ENCODE results near the gene GALNT17.

GALNT17 gene

GRCh38 chr7:71491336-71491735, 359.4 kb downstream of the GALNT17 start:
- Histone ChIP-seq H3K14ac (ENCODE audit: low read length in 2 of 2) (no peak overlapping the region), H3K4ac (ENCODE audit: low read depth in 1 of 2, low read length in 2 of 2) (no peak overlapping the region), H4K91ac (ENCODE audit: low read length) (no peak overlapping the region), H4K8ac (ENCODE audit: low read length) (no peak overlapping the region), H3K36me3 (ENCODE audit: control insufficient read depth in 1 of 2, insufficient read depth in 2 of 2, low read depth in 1 of 2, low read length in 2 of 2) (no peaks in the 10 kb centered on the region), H3K4me2 (ENCODE audit: low read length, poor library complexity, severe bottlenecking) (no peak overlapping the region), H2AK5ac (ENCODE audit: low read length, severe bottlenecking) (no peak overlapping the region), H3K4me3 (ENCODE audit: insufficient read depth in 1 of 2, low read depth in 1 of 2, low read length in 2 of 2) (no peak overlapping the region), H2BK15ac (ENCODE audit: low read depth, poor library complexity, severe bottlenecking) (no peak overlapping the region), H3K23ac (ENCODE audit: low read length in 2 of 2) (no peak overlapping the region), H2BK12ac (ENCODE audit: low read length in 2 of 2) (no peak overlapping the region), H3K9ac (ENCODE audit: low read length) (no peak overlapping the region), H2BK120ac (ENCODE audit: low read depth, low read length) (no peak overlapping the region), H3K27ac (ENCODE audit: low read length, poor library complexity, severe bottlenecking) (no peak overlapping the region), H2BK5ac (ENCODE audit: low read depth, low read length, poor library complexity, severe bottlenecking) (no peak overlapping the region), H3K27me3 (ENCODE audit: control insufficient read depth in 1 of 2, insufficient read depth in 1 of 2, low read length in 2 of 2) (no peaks in the 10 kb centered on the region), H3K79me1 (replicated peaks; ENCODE audit: low read length, poor library complexity, severe bottlenecking) (no peaks in the 10 kb centered on the region), H3K4me1 (ENCODE audit: control insufficient read depth, insufficient read depth, low read depth, low read length) (peaks cover 3% of the 10 kb centered on the region), H3K18ac (ENCODE audit: low read depth in 1 of 2, low read length in 2 of 2) (no peak overlapping the region), H3K9me3 (ENCODE audit: control insufficient read depth, low read length) (peaks cover 5% of the 10 kb centered on the region), H2AFZ (ENCODE audit: low read depth, low read length) (no peak overlapping the region)
- DNase-seq, result no peak
- WGBS, result 45% methylated on average over 6 of the region's 6 CpGs

DNA sequence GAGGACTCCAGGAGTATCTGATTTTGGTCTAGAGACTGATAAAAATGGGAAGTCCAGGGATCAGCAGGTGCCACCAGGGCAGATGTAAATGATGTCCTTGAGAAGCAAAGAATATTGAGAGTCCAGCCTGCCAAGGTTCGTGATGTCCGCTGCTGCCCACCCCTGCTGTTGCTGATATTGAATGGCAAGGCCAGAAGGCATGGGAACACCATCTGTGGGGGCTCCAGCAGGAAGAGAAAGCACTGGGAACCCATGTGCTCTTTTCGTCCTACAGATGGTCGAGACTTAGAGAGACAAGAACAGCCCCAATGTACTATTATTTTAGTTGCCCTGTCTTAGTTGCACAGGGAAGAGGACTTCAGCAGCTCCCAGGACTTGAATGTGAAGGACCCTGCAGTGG, 363.9 kb downstream of the GALNT17 start:
- 85% methylated on average over 4 of the region's 4 CpGs for WGBS
- Histone ChIP-seq H4K8ac (ENCODE audit: low read length) (no peak overlapping the region), H3K4me1 (ENCODE audit: control insufficient read depth, insufficient read depth, low read depth, low read length) (no peaks in the 10 kb centered on the region), H3K9ac (ENCODE audit: low read length) (no peak overlapping the region), H3K27me3 (ENCODE audit: control insufficient read depth in 1 of 2, insufficient read depth in 1 of 2, low read length in 2 of 2) (no peaks in the 10 kb centered on the region), H3K4me2 (ENCODE audit: low read length, poor library complexity, severe bottlenecking) (no peak overlapping the region), H2BK5ac (ENCODE audit: low read depth, low read length, poor library complexity, severe bottlenecking) (no peak overlapping the region), H3K14ac (ENCODE audit: low read length in 2 of 2) (no peak overlapping the region), H3K9me3 (ENCODE audit: control insufficient read depth, low read length) (no peaks in the 10 kb centered on the region), H2BK12ac (ENCODE audit: low read length in 2 of 2) (no peak overlapping the region), H2BK120ac (ENCODE audit: low read depth, low read length) (no peak overlapping the region), H3K23ac (ENCODE audit: low read length in 2 of 2) (no peak overlapping the region), H3K4ac (ENCODE audit: low read depth in 1 of 2, low read length in 2 of 2) (no peak overlapping the region), H3K4me3 (ENCODE audit: insufficient read depth in 1 of 2, low read depth in 1 of 2, low read length in 2 of 2) (no peak overlapping the region), H3K27ac (ENCODE audit: low read length, poor library complexity, severe bottlenecking) (no peak overlapping the region), H3K18ac (ENCODE audit: low read depth in 1 of 2, low read length in 2 of 2) (no peak overlapping the region), H3K79me1 (replicated peaks; ENCODE audit: low read length, poor library complexity, severe bottlenecking) (no peaks in the 10 kb centered on the region), H2AK5ac (ENCODE audit: low read length, severe bottlenecking) (no peak overlapping the region), H2AFZ (ENCODE audit: low read depth, low read length) (no peak overlapping the region), H4K91ac (ENCODE audit: low read length) (no peak overlapping the region), H2BK15ac (ENCODE audit: low read depth, poor library complexity, severe bottlenecking) (no peak overlapping the region), H3K36me3 (ENCODE audit: control insufficient read depth in 1 of 2, insufficient read depth in 2 of 2, low read depth in 1 of 2, low read length in 2 of 2) (no peaks in the 10 kb centered on the region)
- no peak for DNase-seq

DNA sequence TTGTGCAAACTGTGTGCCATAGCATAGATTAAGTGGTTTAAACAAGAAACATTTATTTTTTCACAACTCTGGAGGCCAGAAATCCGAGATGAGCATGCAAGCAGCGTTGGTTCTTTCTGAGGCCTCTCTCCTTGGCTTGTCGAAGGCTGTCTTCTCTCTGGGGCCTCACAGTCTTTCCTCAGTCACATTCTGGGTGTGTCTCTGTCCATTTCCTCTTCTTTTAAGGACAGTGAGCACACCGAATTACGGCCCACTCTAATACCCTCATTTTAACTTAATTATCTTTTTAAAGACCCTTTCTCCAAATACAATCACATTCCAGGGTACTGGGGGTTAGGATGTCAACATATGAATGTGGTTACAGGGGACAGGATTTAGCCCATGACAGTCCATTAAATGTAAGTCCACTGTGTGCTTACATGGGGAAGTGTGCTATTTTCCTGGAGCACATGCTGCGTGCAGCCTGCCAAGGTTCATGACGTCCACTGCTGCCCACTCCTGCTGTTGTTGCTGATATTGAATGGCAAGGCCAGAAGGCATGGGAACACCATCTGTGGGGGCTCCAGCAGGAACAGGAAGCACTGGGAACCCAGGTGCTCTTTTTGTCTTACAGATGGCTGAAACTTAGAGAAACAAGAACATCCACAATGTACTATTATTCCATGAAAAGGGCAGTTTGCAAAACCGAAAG, 365.5 kb downstream of the GALNT17 start:
- H4K91ac ChIP-seq (ENCODE audit: low read length), result no peak overlapping the region

GRCh38 chr7:71498381-71498780, 366.4 kb downstream of the GALNT17 start:
- Histone ChIP-seq H2AFZ (ENCODE audit: low read depth, low read length) (no peak overlapping the region), H3K14ac (ENCODE audit: low read length in 2 of 2) (no peak overlapping the region), H3K27ac (ENCODE audit: low read length, poor library complexity, severe bottlenecking) (no peak overlapping the region), H2BK15ac (ENCODE audit: low read depth, poor library complexity, severe bottlenecking) (no peak overlapping the region), H3K36me3 (ENCODE audit: control insufficient read depth in 1 of 2, insufficient read depth in 2 of 2, low read depth in 1 of 2, low read length in 2 of 2) (no peaks in the 10 kb centered on the region), H3K4ac (ENCODE audit: low read depth in 1 of 2, low read length in 2 of 2) (no peak overlapping the region), H2AK5ac (ENCODE audit: low read length, severe bottlenecking) (no peak overlapping the region), H3K9me3 (ENCODE audit: control insufficient read depth, low read length) (no peaks in the 10 kb centered on the region), H3K4me1 (ENCODE audit: control insufficient read depth, insufficient read depth, low read depth, low read length) (no peaks in the 10 kb centered on the region), H3K4me3 (ENCODE audit: insufficient read depth in 1 of 2, low read depth in 1 of 2, low read length in 2 of 2) (no peak overlapping the region), H2BK12ac (ENCODE audit: low read length in 2 of 2) (no peak overlapping the region), H4K8ac (ENCODE audit: low read length) (no peak overlapping the region), H3K18ac (ENCODE audit: low read depth in 1 of 2, low read length in 2 of 2) (no peak overlapping the region), H3K27me3 (ENCODE audit: control insufficient read depth in 1 of 2, insufficient read depth in 1 of 2, low read length in 2 of 2) (no peaks in the 10 kb centered on the region), H2BK120ac (ENCODE audit: low read depth, low read length) (no peak overlapping the region), H3K79me1 (replicated peaks; ENCODE audit: low read length, poor library complexity, severe bottlenecking) (no peaks in the 10 kb centered on the region), H3K23ac (ENCODE audit: low read length in 2 of 2) (no peak overlapping the region), H3K9ac (ENCODE audit: low read length) (no peak overlapping the region), H3K4me2 (ENCODE audit: low read length, poor library complexity, severe bottlenecking) (no peak overlapping the region), H4K91ac (ENCODE audit: low read length) (no peak overlapping the region), H2BK5ac (ENCODE audit: low read depth, low read length, poor library complexity, severe bottlenecking) (no peak overlapping the region)
- no peak for DNase-seq
- WGBS, result 69% methylated on average over 3 of the region's 3 CpGs

More for the DNA sequence above, 365.5 kb downstream of the GALNT17 start:
- H4K8ac ChIP-seq (ENCODE audit: low read length), result no peak overlapping the region
- H3K4ac ChIP-seq (ENCODE audit: low read depth in 1 of 2, low read length in 2 of 2), result no peak overlapping the region
- H3K4me2 ChIP-seq (ENCODE audit: low read length, poor library complexity, severe bottlenecking), result no peak overlapping the region
- no peak overlapping the region for H3K18ac ChIP-seq (ENCODE audit: low read depth in 1 of 2, low read length in 2 of 2)
- no peak overlapping the region for H3K23ac ChIP-seq (ENCODE audit: low read length in 2 of 2)
- H2AFZ ChIP-seq (ENCODE audit: low read depth, low read length), result no peak overlapping the region
- 75% methylated on average over 8 of the region's 8 CpGs for WGBS
- DNase-seq, result no peak
- H3K4me3 ChIP-seq (ENCODE audit: insufficient read depth in 1 of 2, low read depth in 1 of 2, low read length in 2 of 2), result no peak overlapping the region
- H2BK12ac ChIP-seq (ENCODE audit: low read length in 2 of 2), result no peak overlapping the region
- no peak overlapping the region for H2BK5ac ChIP-seq (ENCODE audit: low read depth, low read length, poor library complexity, severe bottlenecking)
- H3K36me3 ChIP-seq (ENCODE audit: control insufficient read depth in 1 of 2, insufficient read depth in 2 of 2, low read depth in 1 of 2, low read length in 2 of 2), result no peaks in the 10 kb centered on the region
- H3K9ac ChIP-seq (ENCODE audit: low read length), result peak overlapping the region; percentile 13
- no peaks in the 10 kb centered on the region for H3K27me3 ChIP-seq (ENCODE audit: control insufficient read depth in 1 of 2, insufficient read depth in 1 of 2, low read length in 2 of 2)
- H3K9me3 ChIP-seq (ENCODE audit: control insufficient read depth, low read length), result no peaks in the 10 kb centered on the region
- H3K79me1 ChIP-seq (replicated peaks; ENCODE audit: low read length, poor library complexity, severe bottlenecking), result no peaks in the 10 kb centered on the region
- H2BK15ac ChIP-seq (ENCODE audit: low read depth, poor library complexity, severe bottlenecking), result no peak overlapping the region
- no peak overlapping the region for H2BK120ac ChIP-seq (ENCODE audit: low read depth, low read length)
- no peak overlapping the region for H3K27ac ChIP-seq (ENCODE audit: low read length, poor library complexity, severe bottlenecking)
- no peak overlapping the region for H3K14ac ChIP-seq (ENCODE audit: low read length in 2 of 2)
- H2AK5ac ChIP-seq (ENCODE audit: low read length, severe bottlenecking), result no peak overlapping the region
- no peaks in the 10 kb centered on the region for H3K4me1 ChIP-seq (ENCODE audit: control insufficient read depth, insufficient read depth, low read depth, low read length)
